Panc1 (cell line): ENCODE results near the gene FAM222B. TPM values are rescaled to one million over a fixed set of nuclear protein-coding genes. Genes with fewer than 3 reads are reported as not detected.

Source experiments
- ATAC-seq: fragments of 200-7000 bp; cut with Tn5 transposase; 2 replicates; pipeline ENCODE4 v1.9.1; 2020; ENCODE audit warnings: mild to moderate bottlenecking, moderate library complexity
- BruUV-seq: library from RNA; stranded (reverse); fragments of 400-500 nt; replicated peaks from 2 replicates; lab custom pipeline; 2021; lab: Mats Ljungman, UMichigan
- CTCF ChIA-PET: fragments of 300-600 bp; sonication (Branson Sonifier 250); formaldehyde crosslinking; loops from one replicate; lab custom pipeline; 2022; ENCODE audit warnings: antibody characterized with exemption; lab: Charles Lee
- POLR2A ChIA-PET: fragments of 300-600 bp; sonication (Branson Sonifier 250); formaldehyde crosslinking; loops from one replicate; lab custom pipeline; 2022; ENCODE audit warnings: antibody characterized with exemption; lab: Charles Lee
- DNase-seq: peaks from one replicate; pipeline ENCODE4 v3.0.0-alpha.2; 2010; ENCODE audit warnings: low read depth, low spot score
- H3K27ac ChIP-seq: 2 replicates; pipeline ENCODE4 v1.5.1; 2011; ENCODE audit warnings: mild to moderate bottlenecking, low read length, inconsistent platforms
- H3K27me3 ChIP-seq: fragments of 200-500 bp; sonication (Bioruptor generic); 2 replicates; pipeline ENCODE4 v1.6.0; 2014; ENCODE audit warnings: low read length, inconsistent platforms; ENCODE audit not compliant: control insufficient read depth, insufficient read depth
- H3K36me3 ChIP-seq: fragments of 200-500 bp; sonication (Bioruptor generic); 2 replicates; pipeline ENCODE4 v1.5.1; 2014; ENCODE audit warnings: inconsistent platforms, mild to moderate bottlenecking, low read length, moderate library complexity; ENCODE audit not compliant: control insufficient read depth, insufficient read depth
- H3K4me1 ChIP-seq: 2 replicates; pipeline ENCODE4 v1.5.1; 2011; ENCODE audit warnings: inconsistent platforms, mild to moderate bottlenecking, low read length, moderate library complexity; ENCODE audit not compliant: control insufficient read depth, insufficient read depth
- H3K4me3 ChIP-seq, 2 experiments: 2 replicates each; pipeline ENCODE4 v1.5.1; 2011 to 2012; ENCODE audit warnings: low read depth in 2 of 2, low read length in 2 of 2, mild to moderate bottlenecking in 2 of 2, inconsistent platforms in 1 of 2, moderate library complexity in 1 of 2
- H3K9me3 ChIP-seq: fragments of 200-500 bp; sonication (Bioruptor generic); 2 replicates; pipeline ENCODE4 v1.5.1; 2014; ENCODE audit warnings: low read depth, mild to moderate bottlenecking, inconsistent platforms, low read length, moderate library complexity; ENCODE audit not compliant: control insufficient read depth, insufficient read depth
- CTCF ChIP-seq: fragments of 450-650 bp; IDR thresholded peaks from 2 replicates; pipeline ENCODE4 v1.5.1; 2017; ENCODE audit warnings: mild to moderate bottlenecking
- POLR2AphosphoS5 ChIP-seq: IDR thresholded peaks from 2 replicates; pipeline ENCODE4 v1.6.1; 2012; ENCODE audit warnings: mild to moderate bottlenecking, low read depth, low read length, moderate library complexity
- REST ChIP-seq, 2 experiments: IDR thresholded peaks; 2 replicates each; pipeline ENCODE4 v1.6.1; 2011 to 2012; ENCODE audit warnings: low read depth in 2 of 2, control low read depth in 1 of 2, low read length in 1 of 2, mild to moderate bottlenecking in 1 of 2, moderate library complexity in 1 of 2; ENCODE audit not compliant: insufficient read depth in 1 of 2
- SIN3A ChIP-seq: IDR thresholded peaks from 2 replicates; pipeline ENCODE4 v1.6.1; 2012; ENCODE audit warnings: low read depth, mild to moderate bottlenecking, low read length, moderate library complexity, borderline replicate concordance; ENCODE audit not compliant: insufficient read depth
- TCF7L2 ChIP-seq: IDR thresholded peaks from 2 replicates; pipeline ENCODE4 v1.6.1; 2011; ENCODE audit warnings: mild to moderate bottlenecking, low read depth, low read length, inconsistent platforms
- in situ Hi-C: cut with HindIII; loops from 2 replicates; pipeline ENCODE4 v1.10.0; 2016; ENCODE audit warnings: low sequenced_read_pairs, low pct_unique_long_range_greater_than_20kb
- intact Hi-C: fragments of 100-400 bp; cut with micrococcal nuclease; formaldehyde crosslinking; loops from one replicate; pipeline ENCODE4 v1.10.0; 2022; ENCODE audit not compliant: unreplicated experiment
- total RNA-seq: library from RNA; stranded (reverse); gene quantifications from one replicate; pipeline ENCODE4 v1.2.1, GENCODE V29; 2021; ENCODE audit not compliant: unreplicated experiment

FAM222B gene
- total RNA-seq, 1 experiment from 2014 or later: 38.5 TPM

- no peak overlapping the region for H3K4me3 ChIP-seq
- no peaks in the 10 kb centered on the region for H3K27me3 ChIP-seq
- BruUV-seq: no TSS peak
- no peak overlapping the region for H3K27ac ChIP-seq
- in situ Hi-C loops (loop anchor here (10.0 kb wide), 1 partner anchor 106 kb away; no protein-coding TSS in a partner anchor), intact Hi-C loops (loop anchor here (10.0 kb wide), 1 partner anchor 106 kb away; no protein-coding TSS in a partner anchor)
- H3K9me3 ChIP-seq: no peaks in the 10 kb centered on the region
- CTCF ChIA-PET: no interaction called here
- no peaks in the 10 kb centered on the region for H3K36me3 ChIP-seq
- TF ChIP-seq TCF7L2 (no peak), SIN3A (no peak), REST (IDR thresholded peaks at IDR 0.05; ENCODE audit: insufficient read depth in 1 of 2, low read depth in 2 of 2, low read length in 1 of 2) (no peak), CTCF (no peak), POLR2AphosphoS5 (no peak)
- ATAC-seq (no peak), DNase-seq (no peak)
- no peaks in the 10 kb centered on the region for H3K4me1 ChIP-seq
- POLR2A ChIA-PET: interaction anchor here (0.6 to 0.9 kb wide), 4 partner anchors 11 to 273 kb away, joined by 3 to 8 read pairs (median 4); partner anchors contain the start of gene FLOT2
Observed at GRCh38 chr17:28871056-28871579, 28.5 kb upstream of the FAM222B start.

DNA sequence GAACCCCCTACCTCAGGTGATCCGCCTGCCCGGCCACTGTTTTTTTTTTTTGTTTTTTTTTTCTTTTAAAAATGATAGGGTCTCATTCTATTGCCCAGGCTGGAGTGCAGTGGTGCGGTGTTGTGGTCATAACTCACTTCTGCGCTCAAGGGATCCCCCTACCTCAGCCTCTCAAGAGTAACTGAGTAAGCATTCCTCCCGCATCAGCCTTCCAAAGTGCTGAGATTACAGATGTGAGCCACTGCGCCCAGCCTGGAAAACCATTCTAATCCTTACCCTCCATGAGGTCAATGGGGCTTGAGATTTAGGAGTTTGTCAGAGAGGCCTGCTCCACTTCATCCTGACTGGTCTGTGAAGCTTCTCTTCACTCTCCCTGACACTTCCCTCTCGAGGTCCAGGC is 24.7 kb upstream of the FAM222B start:
- Histone ChIP-seq H3K4me1 (no peaks in the 10 kb centered on the region), H3K27ac (no peak overlapping the region), H3K27me3 (no peaks in the 10 kb centered on the region), H3K4me3 (no peak overlapping the region), H3K36me3 (no peaks in the 10 kb centered on the region), H3K9me3 (no peaks in the 10 kb centered on the region)
- DNase-seq: no peak
- ATAC-seq: no peak
- ChIA-PET CTCF (no interaction called here), POLR2A (no interaction called here)
- in situ Hi-C loops (no loop called here), intact Hi-C loops (no loop called here)
- no TSS peak for BruUV-seq
- TF ChIP-seq CTCF (no peak), TCF7L2 (no peak), POLR2AphosphoS5 (no peak), SIN3A (no peak), REST (IDR thresholded peaks at IDR 0.05; ENCODE audit: insufficient read depth in 1 of 2, low read depth in 2 of 2, low read length in 1 of 2) (no peak)
